ENCODE data around the gene ECM1. TPM values are rescaled to one million over a fixed set of nuclear protein-coding genes. Genes with fewer than 3 reads are reported as not detected.

The ECM1 gene
- total and polyA plus RNA-seq, 2 experiments from 2014 or later: 0.74 to 1.1 TPM

GRCh38 chr1:150548324-150548631 is 40.4 kb downstream of the ECM1 start:
- Mint-ChIP-seq H3K4me3 (peak overlapping the region; percentile 74), H3K9me3 (no peaks in the 10 kb centered on the region), H3K27me3 (ENCODE audit: insufficient read depth, low read depth, poor library complexity) (peaks cover 32% of the 10 kb centered on the region), H3K4me1 (peaks cover 24% of the 10 kb centered on the region), H3K27ac (no peak overlapping the region), H3K36me3 (ENCODE audit: low read depth) (no peaks in the 10 kb centered on the region; the same call in 2 of the 3 replicates)
- Histone ChIP-seq H2AFZ (peak overlapping the region; percentile 99), H3K36me3 (ENCODE audit: insufficient read depth) (no peaks in the 10 kb centered on the region), H3K27ac (ENCODE audit: low read depth) (no peak overlapping the region), H3K9me2 (ENCODE audit: insufficient read depth) (no peaks in the 10 kb centered on the region), H3K79me2 (replicated peaks; ENCODE audit: insufficient read depth) (no peaks in the 10 kb centered on the region), H3K27me3 (ENCODE audit: insufficient read depth) (peaks cover 30% of the 10 kb centered on the region), H3K4me3 (peak overlapping the region; percentile 83), H3F3A (replicated peaks; ENCODE audit: low read depth) (peaks cover 9% of the 10 kb centered on the region), H3K4me1 (ENCODE audit: insufficient read depth) (peaks cover 11% of the 10 kb centered on the region; the same call in 1 of the 2 replicates), H3K4me2 (peak overlapping the region; percentile 89), H4K20me1 (replicated peaks; ENCODE audit: insufficient read depth) (no peaks in the 10 kb centered on the region)
- DNase-seq (ENCODE audit: low spot score): no peak
- no peak for ATAC-seq
- no peak for TF ChIP-seq ZNF331 (CRISPR knock-in tag; IDR thresholded peaks at IDR 0.05; ENCODE audit: low read depth)
- no peak for TF ChIP-seq STAT1 (IDR thresholded peaks at IDR 0.05; ENCODE audit: unreplicated experiment)
- TF ChIP-seq POLR2AphosphoS5 (IDR thresholded peaks at IDR 0.05; ENCODE audit: low read depth): no peak
- no peak for TF ChIP-seq REST (IDR thresholded peaks at IDR 0.05; ENCODE audit: unreplicated experiment)
- no peak for TF ChIP-seq CTCF (conservative IDR thresholded peaks at IDR 0.05; ENCODE audit: low read depth in 2 of 2)
- TF ChIP-seq CREB1 (CRISPR knock-in tag; IDR thresholded peaks at IDR 0.05; ENCODE audit: low read depth): no peak
- no peak for TF ChIP-seq ETS1 (IDR thresholded peaks at IDR 0.05)
- TF ChIP-seq NANOG (IDR thresholded peaks at IDR 0.05; ENCODE audit: borderline replicate concordance): no peak
- TF ChIP-seq JUNB (IDR thresholded peaks at IDR 0.05; ENCODE audit: unreplicated experiment): no peak
- no peak for TF ChIP-seq ZNF114 (CRISPR knock-in tag; IDR thresholded peaks at IDR 0.05)
- no peak for TF ChIP-seq EZH2 (IDR thresholded peaks at IDR 0.05; ENCODE audit: low read depth, unreplicated experiment)
- TF ChIP-seq ZNF462 (CRISPR knock-in tag; IDR thresholded peaks at IDR 0.05): no peak
- TF ChIP-seq EZH2phosphoT487 (IDR thresholded peaks at IDR 0.05; ENCODE audit: unreplicated experiment): no peak
